GM04503 (cell line): ENCODE measurements around the gene CHRNA7.

ENCODE experiments used
- DNase-seq: peaks from one replicate; pipeline ENCODE4 v3.0.0-alpha.2; 2012; ENCODE audit warnings: low read depth

Gene CHRNA7

DNA sequence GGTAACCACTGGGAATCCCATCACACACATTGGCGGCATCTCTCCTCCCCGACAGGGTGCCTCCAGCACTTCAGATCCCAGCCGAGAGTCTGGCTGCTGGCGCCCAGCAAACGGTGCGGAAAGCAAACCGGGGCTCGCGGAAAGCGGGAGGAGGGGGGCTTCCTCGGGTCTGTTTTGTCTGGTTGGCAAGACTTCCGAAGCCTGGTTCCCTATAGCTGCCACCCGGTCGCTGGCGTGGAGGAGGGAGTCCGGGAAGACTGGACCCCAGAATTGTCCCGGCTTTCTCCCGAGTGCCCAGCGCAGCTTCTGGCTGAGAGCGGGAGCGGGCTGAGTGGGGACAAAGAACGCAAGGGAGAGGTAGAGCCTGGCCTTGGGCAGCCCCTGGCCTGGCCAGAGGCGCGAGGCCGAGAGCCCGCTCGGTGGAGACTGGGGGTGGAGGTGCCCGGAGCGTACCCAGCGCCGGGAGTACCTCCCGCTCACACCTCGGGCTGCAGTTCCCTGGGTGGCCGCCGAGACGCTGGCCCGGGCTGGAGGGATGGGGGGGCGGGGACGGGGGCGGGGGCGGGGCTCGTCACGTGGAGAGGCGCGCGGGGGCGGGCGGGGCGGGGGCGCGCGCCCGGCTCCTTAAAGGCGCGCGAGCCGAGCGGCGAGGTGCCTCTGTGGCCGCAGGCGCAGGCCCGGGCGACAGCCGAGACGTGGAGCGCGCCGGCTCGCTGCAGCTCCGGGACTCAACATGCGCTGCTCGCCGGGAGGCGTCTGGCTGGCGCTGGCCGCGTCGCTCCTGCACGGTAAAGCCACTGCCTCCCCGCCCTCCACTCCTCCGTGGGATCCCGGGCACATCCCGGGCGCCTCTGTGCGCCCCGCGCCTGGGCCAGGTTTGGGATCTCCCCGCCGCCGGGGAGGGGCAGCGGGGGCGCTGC lies at the start of gene CHRNA7:
Gene CHRNA7 (plus strand): TSS at position 654 of the 920 bp plus-strand sequence. CDS start 80 bp downstream, at position 734.
- DNase-seq, result no peak

DNA sequence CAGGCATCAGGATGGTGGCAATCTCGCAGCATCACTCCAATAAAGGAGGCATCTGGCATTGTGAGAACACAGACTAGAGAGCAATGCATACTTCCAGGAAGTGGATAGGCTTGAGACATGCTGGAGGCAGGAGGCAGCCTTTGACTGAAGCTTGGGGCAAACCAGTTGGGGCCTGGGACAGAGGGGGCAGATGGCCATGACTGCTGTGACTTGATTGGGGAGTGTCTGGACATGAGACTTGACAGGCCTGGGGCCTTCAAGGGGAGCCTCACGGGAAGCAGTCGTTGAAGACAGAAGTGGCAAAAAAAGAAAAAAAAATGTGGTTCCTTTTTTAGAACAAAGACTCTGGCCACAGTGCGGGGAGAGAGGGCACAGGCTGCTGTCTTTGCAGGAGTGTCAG lies 44.7 kb upstream of the CHRNA7 start:
- DNase-seq, result no peak

DNA sequence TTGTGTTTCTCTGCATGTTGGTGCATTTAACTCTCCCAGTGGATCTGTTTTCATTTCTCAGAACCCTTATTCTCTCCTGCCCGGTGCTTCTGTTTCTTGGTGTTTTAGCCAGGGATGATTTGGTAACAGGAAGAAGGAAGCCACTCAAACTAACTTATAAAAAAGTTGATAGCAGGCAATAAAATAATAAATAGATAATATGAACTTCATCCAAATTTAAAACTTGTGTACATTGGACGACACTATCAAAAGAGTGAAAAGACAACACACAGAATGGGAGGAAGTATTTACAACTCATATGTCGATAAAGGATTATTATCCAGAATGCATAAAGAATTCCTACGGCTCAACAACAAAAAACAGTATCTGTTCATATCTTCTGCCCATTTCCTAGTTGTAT lies 37.3 kb upstream of the CHRNA7 start:
- no peak for DNase-seq

DNA sequence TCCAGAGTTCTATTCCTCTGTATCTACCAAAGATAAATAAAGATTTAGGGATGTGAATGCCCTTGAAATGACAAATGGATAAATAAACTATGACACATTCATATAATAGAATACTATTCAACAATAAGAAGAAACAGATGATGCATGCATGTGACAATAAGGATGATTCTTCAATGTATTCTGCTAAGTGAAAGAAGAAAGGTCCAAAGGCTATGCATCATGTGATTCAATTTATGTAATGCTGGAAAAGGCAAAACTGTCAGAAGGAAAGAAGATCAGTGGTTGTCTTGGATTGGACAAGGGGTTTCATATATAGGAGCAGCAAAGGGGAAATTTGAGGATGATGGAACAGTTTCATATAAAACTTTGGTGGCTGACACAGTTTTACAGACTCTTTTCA lies 32.6 kb upstream of the CHRNA7 start:
- DNase-seq, result no peak

DNA sequence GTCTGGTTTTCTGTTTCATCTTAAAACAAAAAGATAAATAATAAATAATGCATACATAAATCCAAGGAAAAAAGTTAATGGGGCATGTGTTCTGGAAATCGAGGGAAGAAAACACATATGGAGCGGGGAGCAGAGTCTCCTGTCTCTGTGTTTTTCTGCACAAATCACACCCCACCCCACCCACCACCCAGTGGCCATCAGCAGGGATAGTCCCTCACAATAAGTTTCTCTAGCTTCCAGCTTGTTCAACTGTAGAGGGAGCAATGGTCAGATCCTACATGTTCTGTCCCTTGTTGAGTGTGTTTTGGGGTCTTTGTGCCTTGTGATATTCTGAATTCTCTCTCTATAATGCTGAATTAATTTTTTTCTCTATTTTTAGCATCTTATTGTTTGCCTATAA lies 26.8 kb upstream of the CHRNA7 start:
- no peak for DNase-seq

DNA sequence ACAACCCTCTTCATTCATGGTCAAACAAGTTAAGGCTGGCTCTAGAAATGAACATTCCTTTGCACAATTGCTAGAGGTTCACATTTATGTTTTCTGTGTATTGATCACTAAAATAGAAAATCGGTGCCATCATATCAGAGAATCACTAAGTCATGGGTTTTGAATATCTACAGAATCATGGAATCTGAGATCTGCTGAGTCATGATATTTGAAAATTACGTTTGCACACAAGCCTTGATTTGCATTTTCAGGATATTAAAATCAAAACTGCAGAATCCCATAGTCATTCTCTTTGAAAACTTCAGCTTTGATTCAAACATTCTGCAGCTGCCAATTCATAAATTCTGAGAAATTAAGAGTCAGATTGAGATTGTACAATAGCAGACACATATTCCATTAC lies 26.1 kb upstream of the CHRNA7 start:
- no peak for DNase-seq

DNA sequence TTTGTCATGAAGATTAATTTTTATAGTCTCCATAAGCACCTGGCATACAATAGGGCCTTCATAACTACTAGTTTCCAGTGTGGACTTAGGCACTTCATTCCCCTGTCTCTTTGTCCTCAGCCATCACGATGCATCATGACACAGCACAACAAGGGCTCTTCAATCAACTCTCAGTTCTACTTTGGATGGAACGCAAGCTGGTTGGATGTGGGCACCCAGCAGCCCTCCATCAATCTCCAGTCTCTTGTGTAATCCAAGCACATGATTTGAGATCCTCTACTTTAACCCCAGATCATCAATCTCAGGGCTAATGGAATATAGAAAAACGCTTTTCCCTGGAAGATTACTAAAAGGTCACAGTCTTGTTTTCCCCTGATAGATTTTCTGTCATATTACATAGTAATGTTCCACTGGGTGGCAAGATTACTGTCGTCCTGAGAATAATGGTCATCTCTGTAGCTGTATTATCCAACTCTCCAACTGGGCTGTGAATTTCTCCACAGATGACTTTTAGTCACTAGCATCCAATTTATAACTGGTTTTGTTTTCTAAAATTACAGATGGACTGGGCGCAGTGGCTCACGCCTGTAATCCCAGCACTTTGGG lies 22.9 kb upstream of the CHRNA7 start:
- DNase-seq, result no peak

DNA sequence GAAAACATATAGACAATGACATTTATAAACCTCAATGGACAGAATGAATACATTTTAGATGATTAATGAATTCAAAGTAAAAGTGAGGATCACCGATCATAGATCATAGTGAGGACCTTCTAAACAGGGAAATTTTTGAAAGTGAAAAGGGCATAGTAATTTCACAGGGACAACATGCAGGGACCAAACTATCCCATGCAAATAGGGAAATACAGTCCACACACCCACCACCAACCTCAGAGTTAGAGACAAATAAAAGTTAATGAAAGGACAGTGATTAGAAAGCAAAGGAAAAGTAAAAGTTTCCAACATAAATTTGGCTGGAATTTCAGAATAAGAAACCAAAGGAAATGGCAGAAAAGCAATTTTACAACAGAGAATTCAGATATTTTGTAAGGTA lies 15.4 kb upstream of the CHRNA7 start:
- DNase-seq, result no peak

DNA sequence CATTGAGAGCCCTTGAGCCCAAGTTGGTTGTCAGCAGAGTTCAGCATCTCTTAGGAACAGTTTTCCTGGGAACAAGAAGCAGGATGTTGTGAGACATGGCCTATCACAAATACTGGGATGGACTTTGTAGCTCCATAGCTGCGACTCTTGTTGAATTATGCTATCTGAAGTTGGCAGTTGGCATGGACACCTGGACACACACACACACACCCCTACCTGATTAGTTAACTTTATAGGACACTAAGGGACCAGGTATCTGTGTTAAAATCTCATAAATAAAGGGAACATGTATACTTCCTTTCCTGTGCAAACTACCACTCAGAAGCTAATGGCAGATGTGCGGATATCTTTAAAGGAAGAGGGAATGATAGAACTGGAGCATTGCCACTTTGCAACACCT lies 10.2 kb upstream of the CHRNA7 start:
- DNase-seq, result no peak

DNA sequence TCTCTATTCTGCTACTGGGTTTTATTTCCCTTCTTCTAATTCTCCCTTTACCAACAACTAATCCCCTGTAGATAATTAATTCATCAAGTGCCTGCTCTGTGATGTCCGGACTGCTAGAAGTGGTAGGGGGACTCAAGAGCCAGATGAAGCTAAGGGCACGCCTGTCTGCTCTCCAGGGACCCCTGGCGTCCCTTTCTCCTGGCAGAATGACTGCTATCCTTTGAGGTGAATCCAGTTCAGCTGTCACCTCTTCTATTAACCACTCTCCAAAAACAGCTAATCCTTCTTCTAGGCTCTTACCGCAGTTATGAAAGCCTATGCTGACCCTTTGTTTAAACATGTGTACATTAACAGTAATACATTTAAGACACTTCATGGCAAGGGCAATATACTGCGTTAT lies 1.4 kb upstream of the CHRNA7 start:
- DNase-seq, result no peak

DNA sequence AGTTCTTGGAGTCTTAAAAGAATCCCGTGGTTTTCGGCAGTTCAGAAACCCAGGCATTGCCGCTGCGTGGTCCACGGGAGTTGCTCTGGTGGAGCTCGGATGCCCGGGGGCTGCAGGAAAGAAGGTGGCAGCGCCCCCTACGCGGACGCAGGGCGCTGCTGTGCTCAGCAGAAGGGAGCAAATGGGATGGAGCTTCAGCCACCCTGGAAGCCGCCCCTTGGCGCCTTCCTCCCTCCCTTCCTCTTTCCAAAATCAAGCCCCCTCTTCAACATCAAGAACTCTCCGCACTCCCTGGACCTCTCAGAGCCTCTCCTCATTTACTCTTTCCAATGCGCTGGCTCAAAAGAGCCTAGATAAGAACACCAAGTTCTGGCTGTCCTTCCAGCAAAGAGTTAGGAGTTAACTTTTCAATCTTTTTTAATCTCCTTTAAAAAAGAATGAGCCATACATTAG lies 880 bp upstream of the CHRNA7 start:
- no peak for DNase-seq

DNA sequence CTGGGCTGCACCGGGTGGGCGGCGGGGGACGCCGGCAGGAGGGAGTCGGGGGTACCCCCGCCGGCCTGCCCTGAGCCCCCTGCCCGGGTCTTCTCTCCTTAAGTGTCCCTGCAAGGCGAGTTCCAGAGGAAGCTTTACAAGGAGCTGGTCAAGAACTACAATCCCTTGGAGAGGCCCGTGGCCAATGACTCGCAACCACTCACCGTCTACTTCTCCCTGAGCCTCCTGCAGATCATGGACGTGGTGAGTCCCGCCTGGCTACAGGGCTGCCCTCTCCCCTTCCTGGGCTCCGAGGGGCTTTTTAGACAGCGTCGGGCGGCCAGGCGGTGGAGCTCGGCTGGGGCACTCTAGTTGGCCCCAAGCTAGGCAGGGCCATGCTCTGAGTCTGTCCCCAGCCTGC lies 480 bp downstream of the CHRNA7 start:
- no peak for DNase-seq

DNA sequence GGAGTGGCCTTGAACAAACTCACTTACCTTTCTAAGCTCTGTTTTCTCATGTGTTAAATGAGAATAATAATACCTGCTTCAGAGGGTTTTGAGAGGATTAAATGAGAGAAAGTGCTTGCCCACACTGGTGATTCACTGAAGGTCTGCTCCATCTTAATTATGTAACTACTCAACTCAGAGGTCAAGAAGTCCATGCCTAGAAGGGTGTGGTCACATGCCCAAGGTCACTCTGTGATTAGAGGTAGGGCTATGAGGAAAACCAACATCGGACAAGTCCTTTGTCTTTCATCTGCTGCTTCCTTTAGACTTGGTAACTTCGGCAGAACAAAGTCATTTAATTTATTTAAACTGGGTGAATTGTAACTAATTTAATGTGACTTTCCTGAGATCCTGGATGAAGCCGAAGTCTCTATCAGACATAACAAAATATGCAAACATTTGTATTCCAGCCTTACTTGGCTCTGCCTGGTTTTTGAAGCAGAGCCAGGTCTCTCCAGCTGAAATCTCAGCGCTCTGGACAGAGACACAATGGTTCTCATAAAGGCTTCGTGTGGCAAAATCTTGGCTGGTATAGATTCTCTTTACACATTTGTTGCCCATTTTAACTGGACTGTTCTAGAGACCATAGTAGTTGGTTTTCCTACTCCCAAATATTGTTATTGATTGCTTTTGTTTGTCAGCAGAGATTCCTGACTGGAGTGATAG lies 3.0 kb downstream of the CHRNA7 start:
- no peak for DNase-seq

DNA sequence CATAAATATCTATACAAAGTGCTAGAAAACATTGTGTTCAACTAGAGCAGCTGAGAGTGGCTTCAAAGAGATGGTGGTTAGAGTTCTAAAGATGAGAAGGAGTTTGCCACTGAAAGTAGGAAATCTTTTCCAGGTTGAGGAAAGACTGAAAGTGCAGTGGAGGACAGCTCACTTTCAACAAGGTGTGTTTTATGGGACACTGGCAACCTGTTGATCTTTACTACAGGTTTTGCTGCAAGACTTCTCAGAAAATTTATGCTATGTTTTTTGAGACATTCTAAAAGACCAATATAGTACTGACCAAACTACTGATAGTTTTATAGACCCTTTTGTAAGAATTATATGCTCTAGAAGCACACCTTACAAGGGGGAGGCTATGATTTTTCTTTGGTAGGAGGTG lies 3.8 kb downstream of the CHRNA7 start:
- DNase-seq, result no peak

DNA sequence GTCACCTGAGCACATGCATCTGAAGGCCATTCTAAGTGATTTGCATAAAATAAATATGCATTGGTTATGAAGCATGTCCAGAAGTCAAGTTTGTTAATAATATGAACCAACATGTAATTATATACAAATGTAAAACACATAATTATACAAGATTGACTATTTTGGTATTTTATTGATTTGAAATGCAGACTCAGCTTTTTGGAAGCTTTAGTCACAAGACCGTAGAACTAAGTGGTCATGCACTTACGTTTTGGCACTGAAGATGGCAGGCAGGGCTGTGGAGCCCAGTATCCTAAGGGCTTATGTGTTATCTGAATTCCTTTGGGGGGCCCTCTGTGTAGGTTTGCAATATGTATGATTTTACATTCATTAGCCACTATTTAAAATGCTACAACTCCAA lies 5.0 kb downstream of the CHRNA7 start:
- DNase-seq, result no peak

DNA sequence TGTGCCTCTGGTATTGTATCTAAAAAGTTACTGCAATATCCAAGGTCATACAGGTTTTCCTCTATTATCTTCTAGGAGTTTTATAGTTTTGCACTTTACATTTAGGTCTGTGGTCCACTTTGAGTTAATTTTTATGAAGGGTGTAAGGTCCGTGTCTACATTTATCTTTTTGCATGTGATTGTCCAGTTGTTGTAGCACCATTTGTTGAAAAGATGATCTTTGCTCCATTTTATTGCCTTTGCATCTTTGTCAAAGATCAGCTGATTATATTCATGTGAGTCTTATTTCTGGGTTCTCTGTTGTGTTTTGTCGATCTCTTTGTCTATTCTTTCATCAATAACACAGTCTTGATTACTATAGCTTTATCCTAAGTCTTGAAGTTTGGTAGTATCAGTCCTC lies 6.7 kb downstream of the CHRNA7 start:
- no peak for DNase-seq

DNA sequence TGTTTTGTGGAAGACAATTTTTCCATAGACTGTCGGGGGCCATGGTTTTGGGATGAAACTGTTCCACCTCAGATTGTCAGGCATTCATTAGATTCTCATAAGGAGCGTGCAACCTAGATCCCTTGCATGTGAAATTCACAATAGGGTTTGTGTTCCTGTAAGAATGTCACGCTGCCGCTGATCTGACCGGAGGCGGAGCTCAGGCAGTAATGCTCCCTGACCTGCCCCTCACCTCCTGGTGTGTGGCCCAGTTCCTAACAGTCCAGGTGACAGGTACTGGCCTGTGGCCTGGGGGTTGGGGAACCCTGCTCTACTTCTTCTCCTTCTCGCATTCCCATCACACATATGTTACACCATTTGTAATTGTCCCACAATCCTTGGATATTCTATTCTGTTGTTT lies 11.0 kb downstream of the CHRNA7 start:
- DNase-seq, result no peak

DNA sequence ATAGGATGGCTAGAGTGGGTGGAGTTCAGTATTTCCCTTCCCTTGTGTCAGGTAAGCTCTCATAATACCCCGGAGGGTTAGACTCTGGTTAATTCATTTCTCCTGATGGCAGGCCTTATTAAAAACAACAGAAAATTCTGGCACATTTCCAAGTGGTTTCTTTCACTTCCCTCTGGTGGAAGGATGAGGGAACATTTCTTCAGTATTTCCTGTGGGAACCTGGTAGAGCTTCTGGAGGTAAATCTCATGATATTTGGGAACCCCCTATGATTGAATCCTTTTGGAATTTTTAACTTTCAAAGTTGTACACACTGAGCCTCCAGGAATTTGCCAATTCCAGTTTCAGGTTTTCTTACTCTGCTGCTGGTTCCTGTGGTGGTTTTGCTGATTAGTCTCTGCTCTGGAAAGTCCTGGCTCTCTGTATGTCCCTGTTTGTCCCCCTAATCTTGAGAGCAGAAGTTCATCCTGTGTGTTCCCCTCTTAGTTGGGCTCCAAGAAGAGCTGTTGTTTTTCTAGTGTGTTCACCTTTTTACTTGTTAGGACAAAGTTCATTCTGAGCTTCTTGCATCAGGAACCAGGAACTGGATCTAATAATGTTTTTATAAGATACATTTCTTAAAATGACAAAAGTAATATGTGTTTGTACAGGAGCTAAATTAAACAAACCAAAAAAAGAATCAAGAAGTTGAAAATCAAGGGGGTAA lies 12.1 kb downstream of the CHRNA7 start:
- no peak for DNase-seq

DNA sequence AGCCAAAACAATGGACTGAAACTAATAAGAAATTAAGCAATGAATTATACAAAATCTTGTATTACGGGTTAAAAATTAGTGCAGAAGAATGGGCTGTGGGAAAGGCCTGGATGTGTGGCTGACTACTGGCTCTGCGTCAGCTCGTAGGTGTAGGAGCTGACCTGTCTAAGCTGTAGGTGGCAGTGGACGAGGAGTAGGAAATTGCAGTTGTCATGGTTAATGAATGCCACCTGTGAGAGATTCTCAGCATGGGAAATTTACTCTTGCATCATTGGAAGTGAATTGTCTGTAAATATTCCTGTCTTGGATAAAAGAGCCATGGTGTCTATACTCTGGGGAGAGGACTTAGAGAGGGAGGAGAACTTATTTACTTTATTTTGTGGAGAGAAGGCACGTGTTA lies 23.4 kb downstream of the CHRNA7 start:
- no peak for DNase-seq

DNA sequence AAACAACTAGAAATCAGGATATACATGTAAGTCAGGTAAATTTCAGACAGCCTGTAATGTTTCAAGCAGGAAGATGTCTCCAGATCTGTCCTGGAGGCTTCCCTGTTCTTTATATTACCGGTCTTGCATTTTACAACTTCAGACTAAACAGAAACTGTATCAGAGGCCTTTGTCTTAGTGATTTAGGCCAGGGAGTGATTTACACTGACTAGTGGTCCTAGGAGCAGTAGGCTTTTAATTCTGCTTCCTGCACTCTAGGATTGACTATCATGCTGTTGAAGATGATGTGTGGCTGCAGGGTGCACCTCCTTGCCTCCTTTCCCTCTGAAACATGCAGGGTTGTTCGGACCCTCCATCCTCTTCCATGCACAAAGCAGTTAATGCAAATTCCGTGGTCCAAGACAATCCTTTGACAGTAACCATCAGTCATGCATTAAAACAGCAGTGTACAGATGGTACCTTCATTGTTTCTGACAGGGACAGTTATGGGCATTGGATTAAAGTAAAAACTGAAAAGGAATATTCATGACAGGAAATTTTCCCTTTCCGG lies 27.6 kb downstream of the CHRNA7 start:
- DNase-seq, result no peak

DNA sequence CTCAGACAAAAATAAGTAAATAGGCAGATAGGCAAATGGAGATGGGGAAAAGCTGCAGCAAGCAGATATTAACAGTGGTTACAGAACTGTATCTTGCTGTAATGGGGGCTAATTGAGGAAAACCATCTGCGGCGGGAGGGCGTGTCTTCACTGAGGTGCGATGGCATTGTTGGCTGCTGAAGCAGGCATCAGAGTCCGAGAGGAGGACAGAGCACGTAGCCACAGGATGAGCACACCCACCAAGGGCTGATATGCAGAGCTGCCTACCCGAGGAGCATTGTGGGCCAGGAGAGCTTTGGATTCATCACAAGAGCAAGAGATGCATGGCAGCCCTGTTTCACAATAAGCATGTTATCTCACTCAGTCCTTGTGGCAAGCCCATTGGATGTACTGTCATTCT lies 30.4 kb downstream of the CHRNA7 start:
- no peak for DNase-seq

DNA sequence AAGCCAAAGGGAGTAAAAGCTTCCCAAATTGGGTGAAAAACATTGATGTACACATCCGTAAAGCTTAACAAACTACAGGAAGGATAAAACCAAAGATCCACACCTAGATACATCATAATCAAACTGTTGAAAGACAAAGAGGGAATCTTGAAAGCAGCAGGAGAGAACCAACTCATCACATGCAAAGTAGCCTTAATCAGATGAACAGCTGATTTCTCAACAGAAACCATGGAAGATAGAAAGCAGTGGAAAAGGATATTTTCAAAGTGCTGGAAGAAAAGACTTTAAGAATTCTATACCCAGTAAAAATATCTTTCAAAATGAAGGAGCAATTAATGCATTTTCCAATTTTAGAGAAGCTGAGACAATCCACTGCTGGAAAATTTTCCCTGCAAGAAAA lies 36.8 kb downstream of the CHRNA7 start:
- no peak for DNase-seq
